ENCODE measurements around the gene DDX1. TPM values are rescaled to one million over a fixed set of nuclear protein-coding genes. Genes with fewer than 3 reads are reported as not detected.

The DDX1 gene
- total RNA-seq, 4 donors from 2014 or later: 58.3 to 90.5 (median 60.8) TPM

- intact Hi-C loops (cut with DNase I): no loop called here
- WGBS: 97% methylated on average over 2 of the region's 2 CpGs
- DNase-seq (ENCODE audit: extremely low spot score): no peak
- H3K27me3 ChIP-seq: no peaks in the 10 kb centered on the region
- H3K9me3 ChIP-seq: no peaks in the 10 kb centered on the region
- no peak overlapping the region for H3K4me3 ChIP-seq
- H3K27ac ChIP-seq (replicated peaks in 1 of 4): no peak overlapping the region
- no peak for TF ChIP-seq POLR2AphosphoS5 (IDR thresholded peaks at IDR 0.05)
- no peak for TF ChIP-seq EP300 (IDR thresholded peaks at IDR 0.05)
- TF ChIP-seq POLR2A (IDR thresholded peaks at IDR 0.05; ENCODE audit: low read depth): no peak
- no peak for TF ChIP-seq CTCF (IDR thresholded peaks at IDR 0.05)
- H3K4me1 ChIP-seq: no peaks in the 10 kb centered on the region
- peaks cover 52 to 96% (median 79%) of the 10 kb centered on the region in 4 donors for H3K36me3 ChIP-seq
Measured at GRCh38 chr2:15622214-15622613, 30.5 kb downstream of the DDX1 start.

- 97% methylated on average over 3 of the region's 3 CpGs for WGBS
- H3K27me3 ChIP-seq: no peaks in the 10 kb centered on the region
- TF ChIP-seq EP300 (IDR thresholded peaks at IDR 0.05): no peak
- TF ChIP-seq POLR2AphosphoS5 (IDR thresholded peaks at IDR 0.05): no peak
- no peak for TF ChIP-seq CTCF (IDR thresholded peaks at IDR 0.05)
- no peak for TF ChIP-seq POLR2A (IDR thresholded peaks at IDR 0.05; ENCODE audit: low read depth)
- H3K36me3 ChIP-seq: peaks cover 51 to 96% (median 80%) of the 10 kb centered on the region in 4 donors
- no peak for DNase-seq (ENCODE audit: extremely low spot score)
- intact Hi-C loops (cut with DNase I): no loop called here
- H3K4me3 ChIP-seq: no peak overlapping the region
- no peaks in the 10 kb centered on the region for H3K9me3 ChIP-seq
- no peaks in the 10 kb centered on the region for H3K4me1 ChIP-seq
- no peak overlapping the region for H3K27ac ChIP-seq (replicated peaks in 1 of 4)
Measured at GRCh38 chr2:15622614-15623480, 31.2 kb downstream of the DDX1 start.

DNA sequence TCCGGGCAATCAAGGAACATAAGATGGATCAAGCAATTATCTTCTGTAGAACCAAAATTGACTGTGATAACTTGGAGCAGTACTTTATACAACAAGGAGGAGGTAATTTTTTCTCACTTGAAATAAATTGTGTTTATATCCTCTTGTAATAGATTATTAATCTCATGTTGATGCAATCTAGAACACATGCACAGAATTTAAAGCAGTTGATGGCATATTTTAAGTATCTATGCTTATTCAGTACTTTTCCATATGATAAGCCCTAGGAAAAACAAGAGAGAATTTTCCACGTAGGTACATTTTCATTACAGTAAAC, 31.8 kb downstream of the DDX1 start:
- Histone ChIP-seq H3K27me3 (no peaks in the 10 kb centered on the region), H3K9me3 (no peaks in the 10 kb centered on the region), H3K4me1 (no peaks in the 10 kb centered on the region), H3K27ac (replicated peaks in 1 of 4) (no peak overlapping the region), H3K36me3 (peaks cover 47 to 96% (median 78%) of the 10 kb centered on the region in 4 donors), H3K4me3 (no peak overlapping the region)
- 92% methylated on average over 2 of the region's 2 CpGs for WGBS
- TF ChIP-seq POLR2AphosphoS5 (IDR thresholded peaks at IDR 0.05) (no peak), POLR2A (IDR thresholded peaks at IDR 0.05; ENCODE audit: low read depth) (no peak), CTCF (IDR thresholded peaks at IDR 0.05) (no peak), EP300 (IDR thresholded peaks at IDR 0.05) (no peak)
- DNase-seq (ENCODE audit: extremely low spot score): no peak
- intact Hi-C loops (cut with DNase I): no loop called here

DNA sequence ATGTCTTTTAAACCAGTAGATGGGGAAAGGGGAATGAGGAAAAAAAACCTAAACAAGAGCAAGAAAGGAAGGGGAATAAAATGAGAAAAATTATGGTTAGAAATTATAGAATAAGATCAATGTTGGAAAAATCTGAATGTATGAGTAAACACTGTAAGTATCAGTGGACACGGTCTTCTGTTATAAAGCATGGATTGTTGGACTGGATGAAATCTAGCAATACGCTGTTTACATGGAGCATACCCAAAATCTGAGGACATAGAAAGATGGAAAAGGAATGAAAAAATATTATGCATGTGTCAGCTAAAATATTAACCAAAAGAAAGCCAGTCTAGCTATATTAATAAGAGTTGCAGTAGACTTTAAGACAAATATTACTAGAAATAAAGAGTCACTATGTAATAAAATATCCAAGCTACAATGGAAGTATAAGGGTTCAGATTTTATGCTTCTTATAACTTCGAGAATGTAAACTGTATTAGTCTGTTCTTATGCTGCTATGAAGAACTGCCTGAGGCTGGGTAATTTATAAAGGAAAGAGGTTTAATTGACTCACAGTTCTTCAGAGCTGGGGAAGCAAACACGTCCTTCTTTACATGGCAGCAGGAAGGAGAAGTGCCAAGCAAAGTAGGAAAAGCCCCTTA, 32.4 kb downstream of the DDX1 start:
- WGBS: 68% methylated on average over 4 of the region's 4 CpGs
- TF ChIP-seq POLR2AphosphoS5 (IDR thresholded peaks at IDR 0.05) (no peak), POLR2A (IDR thresholded peaks at IDR 0.05; ENCODE audit: low read depth) (no peak), EP300 (IDR thresholded peaks at IDR 0.05) (no peak), CTCF (IDR thresholded peaks at IDR 0.05) (no peak)
- intact Hi-C loops (cut with DNase I): no loop called here
- Histone ChIP-seq H3K36me3 (peaks cover 44 to 96% (median 76%) of the 10 kb centered on the region in 4 donors), H3K27ac (replicated peaks in 1 of 4) (no peak overlapping the region), H3K9me3 (no peaks in the 10 kb centered on the region), H3K4me3 (no peak overlapping the region), H3K27me3 (no peaks in the 10 kb centered on the region), H3K4me1 (no peaks in the 10 kb centered on the region)
- DNase-seq (ENCODE audit: extremely low spot score): no peak

Data from esophagus muscularis mucosa (tissue), 4 donors.